ENCODE measurements around the gene NCR3LG1. TPM values are rescaled to one million over a fixed set of nuclear protein-coding genes. Genes with fewer than 3 reads are reported as not detected.
A peak's percentile ranks its signal among the peaks of the same experiment; 100 is the strongest.

NCR3LG1 gene
- total and polyA plus RNA-seq, 2 of the 4 experiments (the other 2 are of a cell fraction): 1.7 to 4.1 TPM

GRCh38 chr11:17423533-17424310 is 72.1 kb downstream of the NCR3LG1 start:
- H3K9ac ChIP-seq (ENCODE audit: low read depth, low read length): no peak overlapping the region
- H3K18ac ChIP-seq (ENCODE audit: low read depth, low read length): no peak overlapping the region
- H2BK5ac ChIP-seq (ENCODE audit: low read depth, low read length, poor library complexity, severe bottlenecking): no peak overlapping the region
- no peaks in the 10 kb centered on the region for H3K36me3 ChIP-seq (ENCODE audit: control insufficient read depth, insufficient read depth, low read length)
- no peaks in the 10 kb centered on the region for H4K20me1 ChIP-seq (ENCODE audit: insufficient read depth, low read length)
- H3K27ac ChIP-seq (ENCODE audit: insufficient read depth, low read length): no peak overlapping the region
- H3K9me3 ChIP-seq (ENCODE audit: control insufficient read depth, insufficient read depth, low read length): no peaks in the 10 kb centered on the region
- POLR2A ChIA-PET (ENCODE audit: unreplicated experiment): no interaction called here
- no peak for DNase-seq
- in situ Hi-C loops (cut with MboI; ENCODE audit: low sequenced_read_pairs) (no loop called here), dilution Hi-C loops (cut with HindIII; ENCODE audit: low sequenced_read_pairs, unreplicated experiment) (no loop called here), intact Hi-C loops (cut with micrococcal nuclease) (no loop called here)
- H3K79me1 ChIP-seq (ENCODE audit: low read depth in 1 of 2, low read length in 2 of 2): no peaks in the 10 kb centered on the region
- WGBS, 2 experiments (ENCODE audit: extremely low coverage in 2 of 2, insufficient read length in 1 of 2): 76% methylated on average over 7 of the region's 11 CpGs; no CpG with 5 or more reads in 1 of the 2 experiments
- no TSS peak for BruUV-seq (replicated peaks)
- no peak overlapping the region for H4K91ac ChIP-seq (ENCODE audit: insufficient read depth, low read depth, low read length)
- H4K5ac ChIP-seq (ENCODE audit: low read depth, low read length): no peak overlapping the region
- no peak overlapping the region for H3K4me2 ChIP-seq (ENCODE audit: low read depth, low read length)
- no peak overlapping the region for H4K8ac ChIP-seq (ENCODE audit: low read depth in 2 of 2, low read length in 2 of 2)
- H3K4me3 ChIP-seq (ENCODE audit: insufficient read depth, low read depth, low read length): no peak overlapping the region
- H3K9me1 ChIP-seq (ENCODE audit: insufficient read depth, low read length): no peaks in the 10 kb centered on the region
- no peak for ATAC-seq (ENCODE audit: low read depth)
- TF ChIP-seq MAFK (IDR thresholded peaks at IDR 0.05; ENCODE audit: low read depth, low read length): no peak
- TF ChIP-seq SMC3 (IDR thresholded peaks at IDR 0.05; ENCODE audit: low read depth, low read length): no peak
- TF ChIP-seq BHLHE40 (IDR thresholded peaks at IDR 0.05; ENCODE audit: low read depth, low read length): no peak
- TF ChIP-seq RAD21 (IDR thresholded peaks at IDR 0.05; ENCODE audit: low read length): no peak
- TF ChIP-seq NFE2L2 (IDR thresholded peaks at IDR 0.05; ENCODE audit: low read depth, low read length): no peak
- no peak for TF ChIP-seq POLR2A (IDR thresholded peaks at IDR 0.05; ENCODE audit: low read depth, low read length)
- TF ChIP-seq CEBPB (IDR thresholded peaks at IDR 0.05; ENCODE audit: low read depth, low read length): no peak
- TF ChIP-seq RFX5 (IDR thresholded peaks at IDR 0.05; ENCODE audit: low read depth, low read length): no peak
- TF ChIP-seq CHD1 (IDR thresholded peaks at IDR 0.05; ENCODE audit: low read depth, low read length): no peak
- no peak for TF ChIP-seq CTCF (conservative IDR thresholded peaks at IDR 0.05; ENCODE audit: low read depth, low read length)
- no peak for TF ChIP-seq MAZ (IDR thresholded peaks at IDR 0.05; ENCODE audit: borderline replicate concordance, low read depth, low read length)
- H2BK15ac ChIP-seq (ENCODE audit: low read depth, low read length): no peak overlapping the region
- no peak overlapping the region for H3K23ac ChIP-seq (ENCODE audit: low read depth, low read length)
- H3K56ac ChIP-seq (ENCODE audit: extremely low read depth, insufficient read depth, low read length): no peak overlapping the region
- CTCF ChIA-PET: interaction anchor here (1.0 kb wide), 1 partner anchor 11 kb away, joined by 6 read pairs; no protein-coding TSS in a partner anchor
- peak overlapping the region; percentile 35 for H2AK9ac ChIP-seq (replicated peaks; ENCODE audit: low read depth, low read length, poor library complexity)
- no peak overlapping the region for H3K14ac ChIP-seq (replicated peaks; ENCODE audit: low read depth, low read length)
- no peak overlapping the region for H2BK20ac ChIP-seq (ENCODE audit: low read depth, low read length)
- peaks cover 9% of the 10 kb centered on the region for H3K27me3 ChIP-seq (ENCODE audit: control insufficient read depth, insufficient read depth, low read length)
- H3K4ac ChIP-seq (ENCODE audit: low read depth, low read length): no peak overlapping the region
- no peak overlapping the region for H2AFZ ChIP-seq (replicated peaks; ENCODE audit: low read length, poor library complexity)
- H2AK5ac ChIP-seq (ENCODE audit: low read depth, low read length): no peak overlapping the region
- H3K4me1 ChIP-seq (ENCODE audit: control insufficient read depth, insufficient read depth, low read length): no peaks in the 10 kb centered on the region
- no peak overlapping the region for H2BK120ac ChIP-seq (ENCODE audit: low read depth, low read length)
